Suprapubic skin (tissue), 3 donors: Measurements from ENCODE around the gene RBMS3.

Experiments used
- CTCF ChIP-seq, 2 donors: fragments of 200-600 bp in 1 of 2; fragments of 450-650 bp in 1 of 2; sonication (generic) in 1 of 2; IDR thresholded peaks; one replicate each; pipeline ENCODE4 v1.5.1; 2016 to 2019; ENCODE audit warnings: antibody characterized with exemption in 2 of 2, mild to moderate bottlenecking in 1 of 2, moderate library complexity in 1 of 2
- EP300 ChIP-seq: sonication (generic); formaldehyde crosslinking; IDR thresholded peaks from one replicate; pipeline ENCODE4 v1.6.1; 2017; ENCODE audit warnings: antibody characterized with exemption
- POLR2A ChIP-seq, 2 donors: fragments of 450-650 bp; IDR thresholded peaks; one replicate each; pipeline ENCODE4 v1.6.1; 2017; ENCODE audit warnings: antibody characterized with exemption in 2 of 2, mild to moderate bottlenecking in 2 of 2, moderate library complexity in 2 of 2

- TF ChIP-seq CTCF (IDR thresholded peaks at IDR 0.05), result no peak
- TF ChIP-seq EP300, result no peak
- no peak for TF ChIP-seq POLR2A (IDR thresholded peaks at IDR 0.05)
These were observed 413.0 kb downstream of the RBMS3 start for GRCh38 chr3:29693863-29694262.
